PC-9 (cell line): ENCODE measurements around the gene C1orf35. TPM values are rescaled to one million over a fixed set of nuclear protein-coding genes. Genes with fewer than 3 reads are reported as not detected.
A peak's percentile ranks its signal among the peaks of the same experiment; 100 is the strongest.

Experiments used
- BruUV-seq: library from RNA; stranded (reverse); fragments of 400-500 nt; replicated peaks from 2 replicates; lab custom pipeline; 2021; lab: Mats Ljungman, UMichigan
- CTCF ChIA-PET: fragments of 300-600 bp; sonication (Branson Sonifier 250); formaldehyde crosslinking; loops from one replicate; lab custom pipeline; 2022; ENCODE audit warnings: antibody characterized with exemption; lab: Charles Lee
- POLR2A ChIA-PET: fragments of 300-600 bp; sonication (Branson Sonifier 250); formaldehyde crosslinking; loops from one replicate; lab custom pipeline; 2022; ENCODE audit warnings: antibody characterized with exemption; ENCODE audit not compliant: unreplicated experiment; lab: Charles Lee
- DNase-seq, 2 experiments: peaks; one replicate each; pipeline versions ENCODE4 v3.0.0 to v3.0.0-alpha.2; 2015 to 2022; ENCODE audit warnings: mixed read lengths in 1 of 2
- H2AFZ ChIP-seq: fragments of 200-600 bp; sonication (generic); 2 replicates; pipeline ENCODE4 v1.8.1; 2017; ENCODE audit warnings: antibody characterized with exemption
- H3F3A ChIP-seq: fragments of 200-600 bp; sonication (generic); 2 replicates; pipeline ENCODE4 v1.8.1; 2017; ENCODE audit warnings: antibody characterized with exemption, mild to moderate bottlenecking, low read depth; ENCODE audit not compliant: insufficient read depth
- H3K27ac ChIP-seq: fragments of 200-600 bp; sonication (generic); 2 replicates; pipeline ENCODE4 v1.6.1; 2016; ENCODE audit warnings: mixed run types
- H3K27me3 ChIP-seq: fragments of 200-600 bp; sonication (generic); 2 replicates; pipeline ENCODE4 v1.6.1; 2016; ENCODE audit warnings: low read depth, mixed run types; ENCODE audit not compliant: insufficient read depth
- H3K36me3 ChIP-seq: fragments of 200-600 bp; sonication (generic); 2 replicates; pipeline ENCODE4 v1.6.1; 2016; ENCODE audit warnings: low read depth, mixed run types
- H3K4me1 ChIP-seq: fragments of 200-600 bp; sonication (generic); replicated peaks from 2 replicates; pipeline ENCODE4 v1.6.1; 2016; ENCODE audit warnings: mixed run types; ENCODE audit not compliant: insufficient read depth
- H3K4me2 ChIP-seq: fragments of 200-600 bp; sonication (generic); 2 replicates; pipeline ENCODE4 v1.6.1; 2017; ENCODE audit warnings: mixed run types
- H3K4me3 ChIP-seq: fragments of 200-600 bp; sonication (generic); 2 replicates; pipeline ENCODE4 v1.6.1; 2016; ENCODE audit warnings: mixed run types
- H3K79me2 ChIP-seq: fragments of 200-600 bp; sonication (generic); 2 replicates; pipeline ENCODE4 v1.6.1; 2017; ENCODE audit warnings: low read depth, mixed run types
- H3K9me2 ChIP-seq: fragments of 200-600 bp; sonication (generic); 2 replicates; pipeline ENCODE4 v1.8.1; 2017; ENCODE audit warnings: mild to moderate bottlenecking; ENCODE audit not compliant: insufficient read depth
- H3K9me3 ChIP-seq: fragments of 200-600 bp; sonication (generic); 2 replicates; pipeline ENCODE4 v1.8.1; 2016; ENCODE audit warnings: low read depth; ENCODE audit not compliant: insufficient read depth
- H4K20me1 ChIP-seq: fragments of 200-600 bp; sonication (generic); 2 replicates; pipeline ENCODE4 v1.8.1; 2017; ENCODE audit not compliant: insufficient read depth
- EZH2 ChIP-seq: fragments of 200-600 bp; sonication (generic); IDR thresholded peaks from 2 replicates; pipeline ENCODE4 v1.8.0; 2017; ENCODE audit warnings: antibody characterized with exemption, low read depth
- intact Hi-C: fragments of 100-400 bp; cut with micrococcal nuclease; formaldehyde crosslinking; loops from one replicate; pipeline ENCODE4 v1.10.0; 2022; ENCODE audit not compliant: unreplicated experiment
- total RNA-seq: library from RNA; stranded (reverse); gene quantifications from 2 replicates; pipeline ENCODE4 v1.2.3, GENCODE V29; 2021
- TF ChIP-seq, protein P1 (sequence below): fragments of 200-600 bp; sonication (generic); conservative IDR thresholded peaks from 2 replicates; pipeline ENCODE4 v1.6.1; 2017; ENCODE audit warnings: mixed run types, antibody characterized with exemption, mild to moderate bottlenecking, moderate library complexity

The C1orf35 gene
- total RNA-seq, 1 experiment from 2014 or later: 26.4 TPM

DNA sequence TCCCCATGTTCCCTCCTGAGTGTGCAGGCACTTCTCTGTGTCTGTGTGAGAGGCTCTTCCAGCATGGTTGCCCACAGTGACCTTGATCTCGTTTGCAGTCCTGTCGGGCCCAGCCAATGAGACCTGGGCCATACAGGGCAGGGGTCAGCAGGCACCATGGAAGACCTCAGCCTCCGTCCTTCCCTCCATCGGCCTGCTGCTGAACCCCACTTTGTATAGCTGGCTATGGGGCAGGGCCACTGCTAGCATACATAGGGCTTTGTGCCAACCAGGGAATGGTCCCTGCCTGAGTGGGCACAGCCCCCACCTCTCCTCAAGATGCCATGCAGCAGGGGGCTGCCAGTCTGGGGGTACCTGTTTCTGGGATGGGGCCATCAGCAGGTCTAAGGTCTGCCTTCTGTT is 3.8 kb downstream of the C1orf35 start:
- Histone ChIP-seq H3K4me1 (peaks cover 8% of the 10 kb centered on the region; the same call in 1 of the 2 replicates), H3K9me2 (no peaks in the 10 kb centered on the region), H3K36me3 (peaks cover 22% of the 10 kb centered on the region; the same call in 1 of the 2 replicates), H3K27me3 (no peaks in the 10 kb centered on the region), H4K20me1 (peaks cover 61% of the 10 kb centered on the region), H3K79me2 (peaks cover 37% of the 10 kb centered on the region), H3K4me2 (no peak overlapping the region), H3F3A (peaks cover 69% of the 10 kb centered on the region), H3K9me3 (no peaks in the 10 kb centered on the region; the same call in 1 of the 2 replicates), H3K27ac (no peak overlapping the region), H2AFZ (no peak overlapping the region), H3K4me3 (no peak overlapping the region)
- ChIA-PET POLR2A (no interaction called here), CTCF (no interaction called here)
- no peak for DNase-seq
- TF ChIP-seq, protein P1, sequence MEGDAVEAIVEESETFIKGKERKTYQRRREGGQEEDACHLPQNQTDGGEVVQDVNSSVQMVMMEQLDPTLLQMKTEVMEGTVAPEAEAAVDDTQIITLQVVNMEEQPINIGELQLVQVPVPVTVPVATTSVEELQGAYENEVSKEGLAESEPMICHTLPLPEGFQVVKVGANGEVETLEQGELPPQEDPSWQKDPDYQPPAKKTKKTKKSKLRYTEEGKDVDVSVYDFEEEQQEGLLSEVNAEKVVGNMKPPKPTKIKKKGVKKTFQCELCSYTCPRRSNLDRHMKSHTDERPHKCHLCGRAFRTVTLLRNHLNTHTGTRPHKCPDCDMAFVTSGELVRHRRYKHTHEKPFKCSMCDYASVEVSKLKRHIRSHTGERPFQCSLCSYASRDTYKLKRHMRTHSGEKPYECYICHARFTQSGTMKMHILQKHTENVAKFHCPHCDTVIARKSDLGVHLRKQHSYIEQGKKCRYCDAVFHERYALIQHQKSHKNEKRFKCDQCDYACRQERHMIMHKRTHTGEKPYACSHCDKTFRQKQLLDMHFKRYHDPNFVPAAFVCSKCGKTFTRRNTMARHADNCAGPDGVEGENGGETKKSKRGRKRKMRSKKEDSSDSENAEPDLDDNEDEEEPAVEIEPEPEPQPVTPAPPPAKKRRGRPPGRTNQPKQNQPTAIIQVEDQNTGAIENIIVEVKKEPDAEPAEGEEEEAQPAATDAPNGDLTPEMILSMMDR: no peak
- TF ChIP-seq EZH2: no peak
- BruUV-seq: no TSS peak
- intact Hi-C loops: no loop called here

DNA sequence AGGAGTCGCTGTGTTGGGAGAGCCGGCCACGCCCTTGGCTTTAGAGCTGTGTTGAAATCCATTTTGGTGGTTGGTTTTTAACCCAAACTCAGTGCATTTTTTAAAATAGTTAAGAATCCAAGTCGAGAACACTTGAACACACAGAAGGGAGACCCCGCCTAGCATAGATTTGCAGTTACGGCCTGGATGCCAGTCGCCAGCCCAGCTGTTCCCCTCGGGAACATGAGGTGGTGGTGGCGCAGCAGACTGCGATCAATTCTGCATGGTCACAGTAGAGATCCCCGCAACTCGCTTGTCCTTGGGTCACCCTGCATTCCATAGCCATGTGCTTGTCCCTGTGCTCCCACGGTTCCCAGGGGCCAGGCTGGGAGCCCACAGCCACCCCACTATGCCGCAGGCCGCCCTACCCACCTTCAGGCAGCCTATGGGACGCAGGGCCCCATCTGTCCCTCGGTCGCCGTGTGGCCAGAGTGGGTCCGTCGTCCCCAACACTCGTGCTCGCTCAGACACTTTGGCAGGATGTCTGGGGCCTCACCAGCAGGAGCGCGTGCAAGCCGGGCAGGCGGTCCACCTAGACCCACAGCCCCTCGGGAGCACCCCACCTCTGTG is 4.7 kb downstream of the C1orf35 start:
- peaks cover 46% of the 10 kb centered on the region for H3K79me2 ChIP-seq
- H3K4me1 ChIP-seq: 0 out of 2 replicates have a peak, but pooled peaks cover 3% of the 10 kb centered on the region
- no peak overlapping the region for H3K4me3 ChIP-seq
- H3K9me3 ChIP-seq: peaks cover 2% of the 10 kb centered on the region; the same call in 1 of the 2 replicates
- H2AFZ ChIP-seq: no peak overlapping the region
- H3K4me2 ChIP-seq: no peak overlapping the region
- POLR2A ChIA-PET: interaction anchor here (0.6 to 0.7 kb wide), 2 partner anchors 14 to 273 kb away, joined by 3 to 6 read pairs; no protein-coding TSS in a partner anchor
- TF ChIP-seq, protein P1: no peak
- no peak for TF ChIP-seq EZH2
- peaks cover 70% of the 10 kb centered on the region for H4K20me1 ChIP-seq
- intact Hi-C loops: no loop called here
- H3K27ac ChIP-seq: no peak overlapping the region
- no peak for DNase-seq
- CTCF ChIA-PET: no interaction called here
- no peaks in the 10 kb centered on the region for H3K27me3 ChIP-seq
- H3K36me3 ChIP-seq: peaks cover 31% of the 10 kb centered on the region; the same call in 1 of the 2 replicates
- no peaks in the 10 kb centered on the region for H3K9me2 ChIP-seq
- H3F3A ChIP-seq: peaks cover 66% of the 10 kb centered on the region
- no TSS peak for BruUV-seq

DNA sequence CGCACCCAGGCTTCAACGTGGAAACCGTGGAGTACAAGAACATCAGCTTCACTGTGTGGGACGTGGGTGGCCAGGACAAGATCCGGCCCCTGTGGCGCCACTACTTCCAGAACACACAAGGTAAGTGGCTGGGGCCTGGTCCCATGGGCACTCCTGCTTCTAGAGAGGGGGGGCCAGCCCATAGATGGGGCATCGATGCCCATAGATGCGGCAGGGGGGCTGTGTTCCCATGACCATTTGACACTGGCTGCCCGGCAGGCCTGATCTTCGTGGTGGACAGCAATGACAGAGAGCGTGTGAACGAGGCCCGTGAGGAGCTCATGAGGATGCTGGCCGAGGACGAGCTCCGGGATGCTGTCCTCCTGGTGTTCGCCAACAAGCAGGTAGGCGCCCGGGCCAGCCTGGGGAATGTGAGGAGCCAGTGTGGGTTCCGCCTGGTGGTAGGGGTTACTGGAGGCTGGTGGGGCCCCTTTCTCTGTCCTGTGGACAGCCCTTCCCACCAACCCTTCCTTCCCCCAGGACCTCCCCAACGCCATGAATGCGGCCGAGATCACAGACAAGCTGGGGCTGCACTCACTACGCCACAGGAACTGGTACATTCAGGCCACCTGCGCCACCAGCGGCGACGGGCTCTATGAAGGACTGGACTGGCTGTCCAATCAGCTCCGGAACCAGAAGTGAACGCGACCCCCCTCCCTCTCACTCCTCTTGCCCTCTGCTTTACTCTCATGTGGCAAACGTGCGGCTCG is 5.6 kb downstream of the C1orf35 start:
- ChIA-PET CTCF (no interaction called here), POLR2A (interaction anchor here (0.7 kb wide), 1 partner anchor 274 kb away, joined by 3 read pairs; no protein-coding TSS in a partner anchor)

More for the DNA sequence above, 5.6 kb downstream of the C1orf35 start:
- Histone ChIP-seq H3K9me3 (peaks cover 2% of the 10 kb centered on the region; the same call in 1 of the 2 replicates), H2AFZ (no peak overlapping the region), H3F3A (peaks cover 74% of the 10 kb centered on the region), H3K9me2 (no peaks in the 10 kb centered on the region), H3K4me1 (peaks cover 10% of the 10 kb centered on the region), H3K27me3 (no peaks in the 10 kb centered on the region), H3K4me2 (no peak overlapping the region), H3K27ac (no peak overlapping the region), H3K36me3 (peaks cover 40% of the 10 kb centered on the region), H3K4me3 (no peak overlapping the region), H4K20me1 (peaks cover 80% of the 10 kb centered on the region), H3K79me2 (peaks cover 56% of the 10 kb centered on the region)
- BruUV-seq: TSS peak; percentile 39
- DNase-seq: no peak
- no peak for TF ChIP-seq EZH2
- TF ChIP-seq, protein P1: no peak
- intact Hi-C loops: no loop called here
